Measurements from ENCODE around the gene RELN. TPM values are rescaled to one million over a fixed set of nuclear protein-coding genes. Genes with fewer than 3 reads are reported as not detected.

Gene RELN
- total RNA-seq, 1 experiment from 2014 or later, result 0.20 TPM

DNA sequence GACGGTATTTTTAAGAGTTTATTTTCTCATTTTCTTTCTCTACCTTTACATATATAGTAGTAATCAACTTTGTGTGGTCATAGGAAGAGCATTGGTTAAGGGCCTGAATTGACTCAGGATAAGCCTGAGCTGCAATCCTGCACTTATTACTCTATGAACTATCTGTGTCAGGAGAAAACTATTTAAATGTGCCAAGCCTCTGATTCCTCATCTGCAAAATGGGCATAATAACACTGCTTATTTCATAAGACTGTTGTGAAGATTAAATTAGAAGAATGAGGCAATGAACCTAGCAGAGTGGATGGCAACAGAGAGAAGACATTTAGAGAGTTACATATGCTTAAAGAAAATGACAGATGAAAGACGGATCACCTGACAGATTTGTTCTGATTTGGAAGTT, 175.5 kb downstream of the RELN start (continued):
- TF ChIP-seq ZNF425 (CRISPR knock-in tag; conservative IDR thresholded peaks at IDR 0.05) (no peak), PRRX2 (CRISPR knock-in tag; IDR thresholded peaks at IDR 0.05) (no peak), HMGA2 (CRISPR knock-in tag; IDR thresholded peaks at IDR 0.05) (no peak), KAT7 (CRISPR knock-in tag; IDR thresholded peaks at IDR 0.05; ENCODE audit: borderline replicate concordance) (no peak), ELF4 (CRISPR knock-in tag; IDR thresholded peaks at IDR 0.05; ENCODE audit: low read depth) (no peak), ZNF219 (CRISPR knock-in tag; IDR thresholded peaks at IDR 0.05; ENCODE audit: borderline replicate concordance) (no peak), MXD4 (CRISPR knock-in tag; IDR thresholded peaks at IDR 0.05; ENCODE audit: borderline replicate concordance) (no peak)
- TF ChIP-seq, protein P1, sequence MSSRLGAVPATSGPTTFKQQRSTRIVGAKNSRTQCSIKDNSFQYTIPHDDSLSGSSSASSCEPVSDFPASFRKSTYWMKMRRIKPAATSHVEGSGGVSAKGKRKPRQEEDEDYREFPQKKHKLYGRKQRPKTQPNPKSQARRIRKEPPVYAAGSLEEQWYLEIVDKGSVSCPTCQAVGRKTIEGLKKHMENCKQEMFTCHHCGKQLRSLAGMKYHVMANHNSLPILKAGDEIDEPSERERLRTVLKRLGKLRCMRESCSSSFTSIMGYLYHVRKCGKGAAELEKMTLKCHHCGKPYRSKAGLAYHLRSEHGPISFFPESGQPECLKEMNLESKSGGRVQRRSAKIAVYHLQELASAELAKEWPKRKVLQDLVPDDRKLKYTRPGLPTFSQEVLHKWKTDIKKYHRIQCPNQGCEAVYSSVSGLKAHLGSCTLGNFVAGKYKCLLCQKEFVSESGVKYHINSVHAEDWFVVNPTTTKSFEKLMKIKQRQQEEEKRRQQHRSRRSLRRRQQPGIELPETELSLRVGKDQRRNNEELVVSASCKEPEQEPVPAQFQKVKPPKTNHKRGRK (CRISPR knock-in tag; IDR thresholded peaks at IDR 0.05; ENCODE audit: borderline replicate concordance), result no peak

DNA sequence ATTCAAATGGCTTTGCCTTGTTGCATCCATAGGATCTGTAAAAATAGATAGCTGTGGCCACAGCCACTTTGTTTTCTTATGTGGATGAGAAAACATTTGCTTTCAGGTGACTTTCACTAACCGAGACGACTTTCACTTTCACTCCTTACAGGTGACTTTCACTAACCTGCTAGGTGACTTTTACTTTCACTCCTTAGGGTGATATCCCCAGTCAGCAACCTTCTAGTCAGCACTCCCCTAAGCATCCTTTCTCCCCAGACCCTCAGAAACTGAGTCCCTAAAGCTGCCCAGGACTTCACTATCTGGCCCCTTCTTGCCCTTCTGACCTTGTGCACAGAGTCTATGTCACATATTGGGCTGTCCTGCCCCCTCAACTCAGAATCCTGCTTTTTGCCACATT, 177.5 kb downstream of the RELN start:
- Mint-ChIP-seq H3K4me1 (peaks cover 41% of the 10 kb centered on the region), H3K27me3 (ENCODE audit: low read depth) (no peaks in the 10 kb centered on the region), H3K9me3 (peaks cover 3% of the 10 kb centered on the region; the same call in 1 of the 2 replicates), H3K36me3 (no peaks in the 10 kb centered on the region), H3K27ac (no peak overlapping the region), H3K4me3 (no peak overlapping the region)
- ATAC-seq (peak; percentile 55), DNase-seq (ENCODE audit: low spot score) (no peak)
- POLR2A ChIA-PET, result no interaction called here
- CTCF ChIA-PET, result no interaction called here
- no peak for TF ChIP-seq ARID4B (CRISPR knock-in tag; IDR thresholded peaks at IDR 0.05; ENCODE audit: borderline replicate concordance)
- no peak for TF ChIP-seq AR (CRISPR knock-in tag; IDR thresholded peaks at IDR 0.05)
- TF ChIP-seq CREB1 (CRISPR knock-in tag; IDR thresholded peaks at IDR 0.05), result no peak
- no peak for TF ChIP-seq TP53 (CRISPR knock-in tag; IDR thresholded peaks at IDR 0.05)
- TF ChIP-seq ELF4 (CRISPR knock-in tag; IDR thresholded peaks at IDR 0.05; ENCODE audit: low read depth), result no peak

DNA sequence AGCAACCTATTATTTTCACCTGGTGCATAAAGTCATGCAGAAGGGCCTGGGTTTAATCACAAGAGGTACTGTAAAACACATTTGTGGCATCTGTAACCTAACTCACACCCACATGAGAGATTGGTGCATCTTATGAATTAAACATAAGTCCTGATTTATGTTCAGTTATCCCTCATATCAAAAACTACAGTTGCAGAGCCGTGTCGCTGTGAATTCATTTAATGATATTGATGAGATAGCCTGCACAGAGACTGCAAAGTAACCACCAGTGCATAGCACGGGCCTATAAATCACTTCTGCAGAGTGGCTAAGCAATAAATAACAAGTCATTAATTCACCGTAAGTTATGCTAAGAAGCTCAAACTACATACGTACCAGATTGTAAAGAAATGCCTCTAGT, 178.2 kb downstream of the RELN start:
- peaks cover 45% of the 10 kb centered on the region for H3K4me1 Mint-ChIP-seq
- no peak for ATAC-seq
- TF ChIP-seq, protein P2, sequence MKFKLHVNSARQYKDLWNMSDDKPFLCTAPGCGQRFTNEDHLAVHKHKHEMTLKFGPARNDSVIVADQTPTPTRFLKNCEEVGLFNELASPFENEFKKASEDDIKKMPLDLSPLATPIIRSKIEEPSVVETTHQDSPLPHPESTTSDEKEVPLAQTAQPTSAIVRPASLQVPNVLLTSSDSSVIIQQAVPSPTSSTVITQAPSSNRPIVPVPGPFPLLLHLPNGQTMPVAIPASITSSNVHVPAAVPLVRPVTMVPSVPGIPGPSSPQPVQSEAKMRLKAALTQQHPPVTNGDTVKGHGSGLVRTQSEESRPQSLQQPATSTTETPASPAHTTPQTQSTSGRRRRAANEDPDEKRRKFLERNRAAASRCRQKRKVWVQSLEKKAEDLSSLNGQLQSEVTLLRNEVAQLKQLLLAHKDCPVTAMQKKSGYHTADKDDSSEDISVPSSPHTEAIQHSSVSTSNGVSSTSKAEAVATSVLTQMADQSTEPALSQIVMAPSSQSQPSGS (CRISPR knock-in tag; IDR thresholded peaks at IDR 0.05; ENCODE audit: borderline replicate concordance, low read depth), result no peak
- TF ChIP-seq, protein P3, sequence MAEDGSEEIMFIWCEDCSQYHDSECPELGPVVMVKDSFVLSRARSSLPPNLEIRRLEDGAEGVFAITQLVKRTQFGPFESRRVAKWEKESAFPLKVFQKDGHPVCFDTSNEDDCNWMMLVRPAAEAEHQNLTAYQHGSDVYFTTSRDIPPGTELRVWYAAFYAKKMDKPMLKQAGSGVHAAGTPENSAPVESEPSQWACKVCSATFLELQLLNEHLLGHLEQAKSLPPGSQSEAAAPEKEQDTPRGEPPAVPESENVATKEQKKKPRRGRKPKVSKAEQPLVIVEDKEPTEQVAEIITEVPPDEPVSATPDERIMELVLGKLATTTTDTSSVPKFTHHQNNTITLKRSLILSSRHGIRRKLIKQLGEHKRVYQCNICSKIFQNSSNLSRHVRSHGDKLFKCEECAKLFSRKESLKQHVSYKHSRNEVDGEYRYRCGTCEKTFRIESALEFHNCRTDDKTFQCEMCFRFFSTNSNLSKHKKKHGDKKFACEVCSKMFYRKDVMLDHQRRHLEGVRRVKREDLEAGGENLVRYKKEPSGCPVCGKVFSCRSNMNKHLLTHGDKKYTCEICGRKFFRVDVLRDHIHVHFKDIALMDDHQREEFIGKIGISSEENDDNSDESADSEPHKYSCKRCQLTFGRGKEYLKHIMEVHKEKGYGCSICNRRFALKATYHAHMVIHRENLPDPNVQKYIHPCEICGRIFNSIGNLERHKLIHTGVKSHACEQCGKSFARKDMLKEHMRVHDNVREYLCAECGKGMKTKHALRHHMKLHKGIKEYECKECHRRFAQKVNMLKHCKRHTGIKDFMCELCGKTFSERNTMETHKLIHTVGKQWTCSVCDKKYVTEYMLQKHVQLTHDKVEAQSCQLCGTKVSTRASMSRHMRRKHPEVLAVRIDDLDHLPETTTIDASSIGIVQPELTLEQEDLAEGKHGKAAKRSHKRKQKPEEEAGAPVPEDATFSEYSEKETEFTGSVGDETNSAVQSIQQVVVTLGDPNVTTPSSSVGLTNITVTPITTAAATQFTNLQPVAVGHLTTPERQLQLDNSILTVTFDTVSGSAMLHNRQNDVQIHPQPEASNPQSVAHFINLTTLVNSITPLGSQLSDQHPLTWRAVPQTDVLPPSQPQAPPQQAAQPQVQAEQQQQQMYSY (CRISPR knock-in tag; IDR thresholded peaks at IDR 0.05), result no peak
- TF ChIP-seq NR3C1 (CRISPR knock-in tag; conservative IDR thresholded peaks at IDR 0.05; ENCODE audit: low read depth) (no peak), NR2C2 (CRISPR knock-in tag; IDR thresholded peaks at IDR 0.05) (no peak), JAZF1 (CRISPR knock-in tag; IDR thresholded peaks at IDR 0.05) (no peak)

More for the DNA sequence above, 178.2 kb downstream of the RELN start:
- no peak for DNase-seq (ENCODE audit: low spot score)
- no peaks in the 10 kb centered on the region for H3K27me3 Mint-ChIP-seq (ENCODE audit: low read depth)
- H3K27ac Mint-ChIP-seq, result no peak overlapping the region
- peaks cover 3% of the 10 kb centered on the region; the same call in 1 of the 2 replicates for H3K9me3 Mint-ChIP-seq
- no peak overlapping the region for H3K4me3 Mint-ChIP-seq
- ChIA-PET POLR2A (no interaction called here), CTCF (no interaction called here)
- H3K36me3 Mint-ChIP-seq, result no peaks in the 10 kb centered on the region
